Keratinocyte (primary cell): Measurements from ENCODE around the gene CDH13.

Source experiments
- CTCF ChIP-seq, 3 experiments: IDR thresholded peaks in 1 of 3; conservative IDR thresholded peaks in 1 of 3; optimal IDR thresholded peaks in 1 of 3; 2 replicates in 2 of 3; 3 replicates in 1 of 3; pipeline versions ENCODE3 to v1.5.1; 2011; ENCODE audit warnings: low read length in 3 of 3, mild to moderate bottlenecking in 3 of 3, moderate library complexity in 2 of 3, control low read depth in 1 of 3, inconsistent platforms in 1 of 3; ENCODE audit not compliant: insufficient read depth in 2 of 3; ENCODE audit errors: extremely low read depth in 1 of 3
- EZH2 ChIP-seq: IDR thresholded peaks from one replicate; pipeline ENCODE4 v1.6.1; 2012; ENCODE audit warnings: inconsistent platforms, mild to moderate bottlenecking, low read length, moderate library complexity

GRCh38 chr16:83328936-83329335 is 702.2 kb downstream of the CDH13 start:
- TF ChIP-seq CTCF (optimal IDR thresholded peaks at IDR 0.05 in 1 of 3, IDR thresholded peaks at IDR 0.05 in 1 of 3, conservative IDR thresholded peaks at IDR 0.05 in 1 of 3; ENCODE audit: extremely low read depth in 1 of 3, insufficient read depth in 2 of 3, low read length in 3 of 3) (no peak), EZH2 (no peak)
